ENCODE data around the gene CTNNBIP1.

CTNNBIP1 gene

GRCh38 chr1:9825093-9826074 lies 84.7 kb downstream of the CTNNBIP1 start:
- TF ChIP-seq, protein P1, sequence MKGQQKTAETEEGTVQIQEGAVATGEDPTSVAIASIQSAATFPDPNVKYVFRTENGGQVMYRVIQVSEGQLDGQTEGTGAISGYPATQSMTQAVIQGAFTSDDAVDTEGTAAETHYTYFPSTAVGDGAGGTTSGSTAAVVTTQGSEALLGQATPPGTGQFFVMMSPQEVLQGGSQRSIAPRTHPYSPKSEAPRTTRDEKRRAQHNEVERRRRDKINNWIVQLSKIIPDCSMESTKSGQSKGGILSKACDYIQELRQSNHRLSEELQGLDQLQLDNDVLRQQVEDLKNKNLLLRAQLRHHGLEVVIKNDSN (IDR thresholded peaks at IDR 0.05): no peak
- TF ChIP-seq YY1 (IDR thresholded peaks at IDR 0.05; ENCODE audit: low read depth) (no peak), EGR1 (IDR thresholded peaks at IDR 0.05) (no peak), NFIC (IDR thresholded peaks at IDR 0.05) (peak; percentile 71), CEBPB (IDR thresholded peaks at IDR 0.05) (no peak), EP300 (IDR thresholded peaks at IDR 0.05; ENCODE audit: borderline replicate concordance) (0 out of 2 replicates have a peak, but pooled peaks have one; percentile 31), TCF12 (IDR thresholded peaks at IDR 0.05; ENCODE audit: low read depth) (peak; percentile 67), REST (IDR thresholded peaks at IDR 0.05; ENCODE audit: low read depth) (no peak), FOXM1 (IDR thresholded peaks at IDR 0.05; ENCODE audit: borderline replicate concordance, low read depth) (no peak), RAD21 (IDR thresholded peaks at IDR 0.05; ENCODE audit: low read depth) (peak; percentile 8; the same call in 1 of the 2 replicates), TEAD4 (IDR thresholded peaks at IDR 0.05) (no peak), ZBTB7A (IDR thresholded peaks at IDR 0.05; ENCODE audit: low read depth) (no peak), CREB1 (IDR thresholded peaks at IDR 0.05; ENCODE audit: low read depth) (no peak), TAF1 (IDR thresholded peaks at IDR 0.05; ENCODE audit: low read depth) (no peak)
- TF ChIP-seq, protein P2, sequence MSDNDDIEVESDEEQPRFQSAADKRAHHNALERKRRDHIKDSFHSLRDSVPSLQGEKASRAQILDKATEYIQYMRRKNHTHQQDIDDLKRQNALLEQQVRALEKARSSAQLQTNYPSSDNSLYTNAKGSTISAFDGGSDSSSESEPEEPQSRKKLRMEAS (IDR thresholded peaks at IDR 0.05): peak; percentile 36; the same call in 1 of the 2 replicates

- TF ChIP-seq YY1 (IDR thresholded peaks at IDR 0.05; ENCODE audit: low read depth): no peak
- TF ChIP-seq NFIC (IDR thresholded peaks at IDR 0.05): no peak
- no peak for TF ChIP-seq CEBPB (IDR thresholded peaks at IDR 0.05)
- no peak for TF ChIP-seq EP300 (IDR thresholded peaks at IDR 0.05; ENCODE audit: borderline replicate concordance)
- no peak for TF ChIP-seq ZBTB7A (IDR thresholded peaks at IDR 0.05; ENCODE audit: low read depth)
- no peak for TF ChIP-seq EGR1 (IDR thresholded peaks at IDR 0.05)
- TF ChIP-seq, protein P1 (IDR thresholded peaks at IDR 0.05): no peak
Observed at GRCh38 chr1:9824702-9825089, 85.4 kb downstream of the CTNNBIP1 start.

DNA sequence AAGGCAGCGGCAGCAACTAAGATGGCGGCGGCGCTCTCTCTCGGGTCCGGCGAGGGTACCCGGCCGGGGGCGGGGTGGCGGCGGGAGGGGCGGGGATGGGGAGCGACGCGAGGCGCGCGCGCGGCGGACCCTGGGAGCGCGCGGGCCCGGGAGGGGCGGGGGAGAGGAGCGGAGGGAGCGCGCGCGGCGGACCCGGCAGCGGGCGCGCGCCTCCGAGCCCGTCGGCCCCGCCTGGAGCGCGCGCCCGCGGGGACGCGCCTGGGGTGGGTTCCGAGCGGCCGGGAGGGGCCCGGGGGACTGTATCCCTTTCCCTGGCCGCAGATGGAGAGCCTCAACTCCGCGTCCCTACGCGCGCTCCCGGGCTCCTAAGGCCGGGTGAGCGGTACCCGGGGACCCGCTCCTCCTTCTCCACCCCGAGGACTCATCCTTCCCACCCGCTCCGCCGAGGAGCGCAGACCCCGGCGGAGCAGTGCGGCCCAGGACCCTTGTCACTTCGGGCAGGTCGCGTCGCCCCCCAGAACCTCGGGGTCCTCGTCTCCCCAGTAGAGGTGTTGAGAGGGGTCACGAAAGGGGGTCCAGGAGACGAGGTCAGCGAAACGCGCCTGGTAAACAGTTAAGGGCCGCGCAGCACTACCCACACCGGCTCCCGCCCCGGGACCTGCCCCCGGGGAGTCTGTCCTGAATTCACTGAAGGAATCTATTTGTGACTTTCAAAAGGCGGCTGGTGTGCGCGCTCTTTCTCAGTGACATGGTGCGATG lies 85.9 kb downstream of the CTNNBIP1 start, which contains the start of gene CLSTN1:
Gene CLSTN1 (minus strand): TSS at position 23 of the 759 bp plus-strand sequence. CDS start 232 bp downstream, outside the sequence.
- TF ChIP-seq YY1 (IDR thresholded peaks at IDR 0.05; ENCODE audit: low read depth): peak; percentile 95
- TF ChIP-seq, protein P2 (IDR thresholded peaks at IDR 0.05): peak; percentile 34; the same call in 1 of the 2 replicates
- no peak for TF ChIP-seq FOXM1 (IDR thresholded peaks at IDR 0.05; ENCODE audit: borderline replicate concordance, low read depth)
- TF ChIP-seq EGR1 (IDR thresholded peaks at IDR 0.05): no peak
- TF ChIP-seq ZBTB7A (IDR thresholded peaks at IDR 0.05; ENCODE audit: low read depth): peak; percentile 91
- TF ChIP-seq TAF1 (IDR thresholded peaks at IDR 0.05; ENCODE audit: low read depth): peak; percentile 64; the same call in 1 of the 2 replicates

GRCh38 chr1:9823693-9823942 lies 86.5 kb downstream of the CTNNBIP1 start:
- TF ChIP-seq NFIC (IDR thresholded peaks at IDR 0.05): no peak
- no peak for TF ChIP-seq TAF1 (IDR thresholded peaks at IDR 0.05; ENCODE audit: low read depth)
- TF ChIP-seq CREB1 (IDR thresholded peaks at IDR 0.05; ENCODE audit: low read depth): no peak
- TF ChIP-seq REST (IDR thresholded peaks at IDR 0.05; ENCODE audit: low read depth): no peak
- no peak for TF ChIP-seq CEBPB (IDR thresholded peaks at IDR 0.05)
- TF ChIP-seq TCF12 (IDR thresholded peaks at IDR 0.05; ENCODE audit: low read depth): no peak
- TF ChIP-seq FOXM1 (IDR thresholded peaks at IDR 0.05; ENCODE audit: borderline replicate concordance, low read depth): no peak
